ENCODE results near the gene ATP10D. TPM values are rescaled to one million over a fixed set of nuclear protein-coding genes. Genes with fewer than 3 reads are reported as not detected.
A peak's percentile ranks its signal among the peaks of the same experiment; 100 is the strongest.

The ATP10D gene
- total RNA-seq = 3.5 TPM
- 1 to 10 TPM; 1.6 to 3.7 (median 2.5) TPM for polyA plus RNA-seq

GRCh38 chr4:47485047-47485692 lies at the start of gene ATP10D:
TSS of gene ATP10D (plus strand) at chr4:47485275. CDS start at chr4:47512541, 27,266 bp downstream.
- H3K27me3 ChIP-seq (ENCODE audit: control insufficient read depth, insufficient read depth, low read length) = no peaks in the 10 kb centered on the region
- Mint-ChIP-seq H3K4me3 (peak within 1 kb of the TSS; percentile 90 to 95 (median 94)), H3K27me3 (peaks cover 9% of the 10 kb centered on the region), H3K9me3 (no peaks in the 10 kb centered on the region), H3K4me1 (peaks cover 7 to 33% (median 24%) of the 10 kb centered on the region in 4 donors), H3K36me3 (no peaks in the 10 kb centered on the region), H3K27ac (peak within 1 kb of the TSS; percentile 83 to 95 (median 91))
- H3K9me3 ChIP-seq (ENCODE audit: control insufficient read depth in 2 of 2, low read length in 2 of 2) = no peaks in the 10 kb centered on the region
- peaks cover 20% of the 10 kb centered on the region for H3K4me1 ChIP-seq (ENCODE audit: control insufficient read depth, insufficient read depth, low read length, poor library complexity, severe bottlenecking)
- peak; percentile 67 to 77 (median 68) for DNase-seq
- peak within 1 kb of the TSS; percentile 95 for H3K4me3 ChIP-seq (ENCODE audit: low read depth, low read length)
- peak; percentile 91 to 93 for ATAC-seq (ENCODE audit: low read depth in 2 of 2)
- peak within 1 kb of the TSS; percentile 47 for H3K27ac ChIP-seq (ENCODE audit: insufficient read depth, low read length, poor library complexity, severe bottlenecking)
- no peaks in the 10 kb centered on the region for H3K36me3 ChIP-seq (ENCODE audit: control insufficient read depth, insufficient read depth, low read length)

DNA sequence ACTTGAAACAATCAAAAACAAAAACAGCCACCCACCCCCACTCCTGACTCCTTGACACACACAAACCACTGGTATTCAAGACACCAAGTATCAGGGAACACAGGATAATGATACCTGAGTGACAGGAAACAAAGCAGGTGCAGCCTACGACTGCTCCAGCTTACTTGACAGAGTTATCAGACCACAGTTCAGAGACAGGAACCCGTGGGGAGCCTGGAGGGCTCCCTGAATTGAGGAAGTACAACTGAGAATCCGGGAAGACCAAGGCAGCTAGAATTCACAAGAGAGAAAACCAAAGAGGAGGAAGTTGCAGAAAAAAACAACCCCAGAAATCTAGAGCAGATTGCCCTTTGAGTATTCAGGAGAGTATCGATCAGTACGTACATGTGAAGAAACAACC lies 42.1 kb upstream of the ATP10D start:
- no peak for ATAC-seq (ENCODE audit: low read depth in 2 of 2)
- peaks cover 0 to 1% (median 0%) of the 10 kb centered on the region in 7 donors for H3K9me3 Mint-ChIP-seq
- no peak for DNase-seq
- Histone ChIP-seq H3K4me1 (ENCODE audit: control insufficient read depth, insufficient read depth, low read length, poor library complexity, severe bottlenecking) (no peaks in the 10 kb centered on the region), H3K27ac (ENCODE audit: insufficient read depth, low read length, poor library complexity, severe bottlenecking) (no peak overlapping the region), H3K9me3 (ENCODE audit: control insufficient read depth in 2 of 2, low read length in 2 of 2) (no peaks in the 10 kb centered on the region), H3K27me3 (ENCODE audit: control insufficient read depth, insufficient read depth, low read length) (no peaks in the 10 kb centered on the region), H3K36me3 (ENCODE audit: control insufficient read depth, insufficient read depth, low read length) (no peaks in the 10 kb centered on the region), H3K4me3 (ENCODE audit: low read depth, low read length) (no peak overlapping the region)
- H3K4me1 Mint-ChIP-seq = peaks cover 0 to 17% (median 6%) of the 10 kb centered on the region in 4 donors
- H3K27ac Mint-ChIP-seq = peak overlapping the region in 2 of 3 donors; percentile 36 to 44
- no peaks in the 10 kb centered on the region for H3K27me3 Mint-ChIP-seq
- no peak overlapping the region for H3K4me3 Mint-ChIP-seq
- H3K36me3 Mint-ChIP-seq = peaks cover 3% of the 10 kb centered on the region

GRCh38 chr4:47444031-47444430 lies 41.0 kb upstream of the ATP10D start:
- H3K9me3 ChIP-seq (ENCODE audit: control insufficient read depth in 2 of 2, low read length in 2 of 2) = no peaks in the 10 kb centered on the region
- no peak for ATAC-seq (ENCODE audit: low read depth in 2 of 2)
- H3K27me3 Mint-ChIP-seq = no peaks in the 10 kb centered on the region
- no peaks in the 10 kb centered on the region for H3K36me3 ChIP-seq (ENCODE audit: control insufficient read depth, insufficient read depth, low read length)
- peaks cover 0 to 1% (median 0%) of the 10 kb centered on the region in 7 donors for H3K9me3 Mint-ChIP-seq
- H3K27ac ChIP-seq (ENCODE audit: insufficient read depth, low read length, poor library complexity, severe bottlenecking) = no peak overlapping the region
- H3K27ac Mint-ChIP-seq = no peak overlapping the region
- no peak overlapping the region for H3K4me3 ChIP-seq (ENCODE audit: low read depth, low read length)
- H3K4me1 ChIP-seq (ENCODE audit: control insufficient read depth, insufficient read depth, low read length, poor library complexity, severe bottlenecking) = no peaks in the 10 kb centered on the region
- H3K4me3 Mint-ChIP-seq = no peak overlapping the region
- H3K27me3 ChIP-seq (ENCODE audit: control insufficient read depth, insufficient read depth, low read length) = no peaks in the 10 kb centered on the region
- no peak for DNase-seq
- H3K36me3 Mint-ChIP-seq = peaks cover 12% of the 10 kb centered on the region
- H3K4me1 Mint-ChIP-seq = peaks cover 0 to 17% (median 6%) of the 10 kb centered on the region in 4 donors

GRCh38 chr4:47451657-47452056 lies 33.4 kb upstream of the ATP10D start:
- no peak overlapping the region for H3K4me3 ChIP-seq (ENCODE audit: low read depth, low read length)
- H3K36me3 ChIP-seq (ENCODE audit: control insufficient read depth, insufficient read depth, low read length) = peaks cover 36% of the 10 kb centered on the region
- Mint-ChIP-seq H3K27me3 (no peaks in the 10 kb centered on the region), H3K9me3 (no peaks in the 10 kb centered on the region), H3K4me3 (no peak overlapping the region), H3K4me1 (peaks cover 6 to 10% (median 6%) of the 10 kb centered on the region in 4 donors), H3K27ac (peak overlapping the region in 1 of 3 donors; percentile 39), H3K36me3 (peaks cover 27% of the 10 kb centered on the region)
- no peak overlapping the region for H3K27ac ChIP-seq (ENCODE audit: insufficient read depth, low read length, poor library complexity, severe bottlenecking)
- H3K27me3 ChIP-seq (ENCODE audit: control insufficient read depth, insufficient read depth, low read length) = no peaks in the 10 kb centered on the region
- ATAC-seq (ENCODE audit: low read depth in 2 of 2) (no peak), DNase-seq (no peak)
- no peaks in the 10 kb centered on the region for H3K9me3 ChIP-seq (ENCODE audit: control insufficient read depth in 2 of 2, low read length in 2 of 2)
- no peaks in the 10 kb centered on the region for H3K4me1 ChIP-seq (ENCODE audit: control insufficient read depth, insufficient read depth, low read length, poor library complexity, severe bottlenecking)

DNA sequence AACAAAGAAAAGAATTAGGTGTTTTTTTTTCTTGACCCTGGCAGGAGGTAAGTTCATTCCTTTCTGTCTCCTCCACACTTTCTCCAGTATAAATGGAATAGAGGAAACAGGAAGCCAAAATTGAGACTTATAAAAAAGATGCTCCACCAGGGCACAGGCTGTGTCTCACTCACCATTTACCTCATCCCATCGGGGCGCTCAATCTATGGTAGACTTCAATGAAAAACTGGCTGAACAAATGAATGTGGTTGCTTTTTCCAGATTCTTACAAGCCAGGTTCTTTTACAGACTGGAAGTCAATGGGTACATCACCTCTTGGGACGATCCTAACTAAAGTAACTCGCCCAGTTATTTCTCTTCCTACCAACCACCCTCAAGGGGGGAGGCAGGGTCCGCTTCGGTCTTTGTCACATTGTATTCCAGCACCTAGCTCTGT lies 22.3 kb upstream of the ATP10D start:
- Histone ChIP-seq H3K4me1 (ENCODE audit: control insufficient read depth, insufficient read depth, low read length, poor library complexity, severe bottlenecking) (peaks cover 17% of the 10 kb centered on the region), H3K27me3 (ENCODE audit: control insufficient read depth, insufficient read depth, low read length) (no peaks in the 10 kb centered on the region), H3K4me3 (ENCODE audit: low read depth, low read length) (peak overlapping the region; percentile 83), H3K27ac (ENCODE audit: insufficient read depth, low read length, poor library complexity, severe bottlenecking) (peak overlapping the region; percentile 83), H3K36me3 (ENCODE audit: control insufficient read depth, insufficient read depth, low read length) (peaks cover 13% of the 10 kb centered on the region), H3K9me3 (ENCODE audit: control insufficient read depth in 2 of 2, low read length in 2 of 2) (no peaks in the 10 kb centered on the region)
- Mint-ChIP-seq H3K27me3 (no peaks in the 10 kb centered on the region), H3K4me3 (peak overlapping the region; percentile 91 to 96 (median 92)), H3K27ac (peak overlapping the region; percentile 70 to 94 (median 91)), H3K4me1 (peaks cover 38 to 53% (median 50%) of the 10 kb centered on the region in 4 donors), H3K36me3 (peaks cover 14% of the 10 kb centered on the region), H3K9me3 (no peaks in the 10 kb centered on the region)
- DNase-seq (no peak), ATAC-seq (ENCODE audit: low read depth in 2 of 2) (no peak)

DNA sequence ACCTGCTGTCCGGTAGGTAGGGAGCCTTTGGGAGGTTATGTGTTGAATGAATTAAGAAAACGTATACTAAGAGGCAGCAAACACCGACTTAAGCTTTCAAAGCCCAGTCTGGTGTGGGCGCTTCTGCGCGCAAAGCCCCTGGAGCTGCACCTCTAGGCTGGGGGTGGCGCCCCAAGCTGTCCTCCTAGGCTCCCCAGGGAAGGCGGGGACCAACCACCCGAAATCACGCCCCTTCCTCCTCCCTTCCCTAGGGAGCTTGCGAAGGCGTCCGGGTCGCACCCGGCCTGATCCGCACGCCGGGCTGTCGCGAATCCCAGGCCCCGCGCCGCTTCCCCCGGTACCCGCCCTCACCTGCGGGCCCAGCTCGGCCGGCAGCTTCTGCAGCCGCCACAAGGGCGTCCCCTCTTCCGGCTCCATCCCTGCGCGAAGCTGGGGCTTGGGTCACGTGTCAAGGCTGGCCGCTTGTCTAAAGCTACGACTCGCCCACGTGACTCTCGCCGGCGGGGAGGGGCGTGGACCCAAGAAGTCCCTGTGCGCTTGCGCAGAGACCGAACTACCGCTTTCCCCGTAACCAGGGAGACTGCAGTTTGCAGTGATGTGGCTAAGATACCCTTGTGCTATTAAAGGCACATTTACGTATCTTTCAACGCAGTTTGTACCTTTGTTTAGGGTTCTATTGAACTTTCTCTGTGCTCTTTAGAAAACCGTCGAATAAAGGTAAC lies 21.7 kb upstream of the ATP10D start, which contains the start of gene COMMD8:
TSS of gene COMMD8 (minus strand) at position 468 of the 722 bp plus-strand sequence. CDS start at position 417, 51 bp downstream.
- no peaks in the 10 kb centered on the region for H3K9me3 Mint-ChIP-seq

GRCh38 chr4:47465004-47465403 lies 20.1 kb upstream of the ATP10D start:
- DNase-seq (no peak), ATAC-seq (ENCODE audit: low read depth in 2 of 2) (no peak)
- Mint-ChIP-seq H3K9me3 (no peaks in the 10 kb centered on the region), H3K27ac (no peak overlapping the region), H3K4me3 (peak overlapping the region in 1 of 4 donors; percentile 43), H3K36me3 (no peaks in the 10 kb centered on the region), H3K27me3 (peaks cover 10% of the 10 kb centered on the region), H3K4me1 (peaks cover 26 to 36% (median 32%) of the 10 kb centered on the region in 4 donors)
- Histone ChIP-seq H3K4me3 (ENCODE audit: low read depth, low read length) (no peak overlapping the region), H3K27me3 (ENCODE audit: control insufficient read depth, insufficient read depth, low read length) (peaks cover 7% of the 10 kb centered on the region), H3K4me1 (ENCODE audit: control insufficient read depth, insufficient read depth, low read length, poor library complexity, severe bottlenecking) (peaks cover 17% of the 10 kb centered on the region), H3K9me3 (ENCODE audit: control insufficient read depth in 2 of 2, low read length in 2 of 2) (no peaks in the 10 kb centered on the region), H3K36me3 (ENCODE audit: control insufficient read depth, insufficient read depth, low read length) (no peaks in the 10 kb centered on the region), H3K27ac (ENCODE audit: insufficient read depth, low read length, poor library complexity, severe bottlenecking) (no peak overlapping the region)

More for the DNA sequence above, 21.7 kb upstream of the ATP10D start, which contains the start of gene COMMD8:
- peaks cover 11% of the 10 kb centered on the region for H3K36me3 Mint-ChIP-seq
- no peaks in the 10 kb centered on the region for H3K27me3 Mint-ChIP-seq
- peak within 1 kb of the TSS; percentile 83 for H3K4me3 ChIP-seq (ENCODE audit: low read depth, low read length)
- H3K27me3 ChIP-seq (ENCODE audit: control insufficient read depth, insufficient read depth, low read length) = no peaks in the 10 kb centered on the region
- DNase-seq (peak; percentile 96 to 98 (median 97)), ATAC-seq (ENCODE audit: low read depth in 2 of 2) (peak; percentile 96)
- H3K9me3 ChIP-seq (ENCODE audit: control insufficient read depth in 2 of 2, low read length in 2 of 2) = no peaks in the 10 kb centered on the region
- H3K4me3 Mint-ChIP-seq = peak within 1 kb of the TSS; percentile 91 to 96 (median 92)
- H3K36me3 ChIP-seq (ENCODE audit: control insufficient read depth, insufficient read depth, low read length) = peaks cover 8% of the 10 kb centered on the region
- peak within 1 kb of the TSS; percentile 70 to 94 (median 91) for H3K27ac Mint-ChIP-seq
- H3K27ac ChIP-seq (ENCODE audit: insufficient read depth, low read length, poor library complexity, severe bottlenecking) = peak within 1 kb of the TSS; percentile 83
- H3K4me1 Mint-ChIP-seq = peaks cover 38 to 51% (median 46%) of the 10 kb centered on the region in 4 donors
- H3K4me1 ChIP-seq (ENCODE audit: control insufficient read depth, insufficient read depth, low read length, poor library complexity, severe bottlenecking) = peaks cover 17% of the 10 kb centered on the region
